Ishikawa (cell line): ENCODE measurements around the gene MIEF2.

Experiments
- CREB1 ChIP-seq: IDR thresholded peaks from 2 replicates; pipeline ENCODE4 v1.6.1; 2012; ENCODE audit warnings: low read depth
- EP300 ChIP-seq: IDR thresholded peaks from 2 replicates; pipeline ENCODE4 v1.6.1; 2012; ENCODE audit warnings: borderline replicate concordance
- FOXM1 ChIP-seq: IDR thresholded peaks from 2 replicates; pipeline ENCODE4 v1.6.1; 2012; ENCODE audit warnings: low read depth, borderline replicate concordance
- TCF12 ChIP-seq: IDR thresholded peaks from 2 replicates; pipeline ENCODE4 v1.6.1; 2012; ENCODE audit warnings: low read depth
- TEAD4 ChIP-seq: IDR thresholded peaks from 2 replicates; pipeline ENCODE4 v1.6.1; 2012
- TF ChIP-seq, protein P1 (sequence below): IDR thresholded peaks from 2 replicates; pipeline ENCODE4 v1.6.1; 2012; ENCODE audit warnings: low read depth, mild to moderate bottlenecking
- TF ChIP-seq, protein P2 (sequence below): IDR thresholded peaks from 2 replicates; pipeline ENCODE4 v1.6.1; 2012
- TF ChIP-seq, protein P3 (sequence below): IDR thresholded peaks from 2 replicates; pipeline ENCODE4 v1.6.1; 2012

DNA sequence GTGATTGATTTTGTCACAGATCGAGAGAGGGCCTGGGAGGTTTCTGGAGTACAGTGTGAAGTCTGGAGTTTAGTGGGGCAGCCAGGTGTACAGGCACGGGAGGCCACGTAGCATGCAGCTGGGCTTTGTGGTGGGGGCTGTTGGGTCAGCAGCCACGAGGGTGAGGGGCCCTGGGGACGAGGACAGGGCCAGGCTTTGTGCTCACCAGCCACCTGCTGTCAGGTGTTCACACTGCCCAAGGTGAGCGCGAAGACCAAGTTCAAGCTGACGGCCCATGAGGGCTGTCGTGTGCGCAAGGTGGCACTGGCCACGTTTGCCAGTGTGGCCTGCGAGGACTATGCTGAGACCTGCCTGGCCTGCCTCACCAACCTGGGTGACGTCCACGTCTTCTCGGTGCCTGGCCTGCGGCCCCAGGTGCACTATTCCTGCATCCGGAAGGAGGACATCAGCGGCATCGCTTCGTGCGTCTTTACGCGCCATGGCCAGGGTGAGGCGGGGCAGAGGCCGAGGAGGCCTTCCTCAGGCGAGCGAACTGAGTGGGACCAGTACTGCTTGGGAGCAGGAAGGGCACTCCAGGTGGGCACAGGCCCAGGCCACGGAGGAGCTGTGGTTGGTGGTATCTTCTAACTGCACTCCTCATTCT lies 19.1 kb upstream of the MIEF2 start:
- TF ChIP-seq TCF12 (no peak), CREB1 (no peak), EP300 (no peak), TEAD4 (no peak), FOXM1 (no peak)
- TF ChIP-seq, protein P1, sequence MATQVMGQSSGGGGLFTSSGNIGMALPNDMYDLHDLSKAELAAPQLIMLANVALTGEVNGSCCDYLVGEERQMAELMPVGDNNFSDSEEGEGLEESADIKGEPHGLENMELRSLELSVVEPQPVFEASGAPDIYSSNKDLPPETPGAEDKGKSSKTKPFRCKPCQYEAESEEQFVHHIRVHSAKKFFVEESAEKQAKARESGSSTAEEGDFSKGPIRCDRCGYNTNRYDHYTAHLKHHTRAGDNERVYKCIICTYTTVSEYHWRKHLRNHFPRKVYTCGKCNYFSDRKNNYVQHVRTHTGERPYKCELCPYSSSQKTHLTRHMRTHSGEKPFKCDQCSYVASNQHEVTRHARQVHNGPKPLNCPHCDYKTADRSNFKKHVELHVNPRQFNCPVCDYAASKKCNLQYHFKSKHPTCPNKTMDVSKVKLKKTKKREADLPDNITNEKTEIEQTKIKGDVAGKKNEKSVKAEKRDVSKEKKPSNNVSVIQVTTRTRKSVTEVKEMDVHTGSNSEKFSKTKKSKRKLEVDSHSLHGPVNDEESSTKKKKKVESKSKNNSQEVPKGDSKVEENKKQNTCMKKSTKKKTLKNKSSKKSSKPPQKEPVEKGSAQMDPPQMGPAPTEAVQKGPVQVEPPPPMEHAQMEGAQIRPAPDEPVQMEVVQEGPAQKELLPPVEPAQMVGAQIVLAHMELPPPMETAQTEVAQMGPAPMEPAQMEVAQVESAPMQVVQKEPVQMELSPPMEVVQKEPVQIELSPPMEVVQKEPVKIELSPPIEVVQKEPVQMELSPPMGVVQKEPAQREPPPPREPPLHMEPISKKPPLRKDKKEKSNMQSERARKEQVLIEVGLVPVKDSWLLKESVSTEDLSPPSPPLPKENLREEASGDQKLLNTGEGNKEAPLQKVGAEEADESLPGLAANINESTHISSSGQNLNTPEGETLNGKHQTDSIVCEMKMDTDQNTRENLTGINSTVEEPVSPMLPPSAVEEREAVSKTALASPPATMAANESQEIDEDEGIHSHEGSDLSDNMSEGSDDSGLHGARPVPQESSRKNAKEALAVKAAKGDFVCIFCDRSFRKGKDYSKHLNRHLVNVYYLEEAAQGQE = no peak
- TF ChIP-seq, protein P2, sequence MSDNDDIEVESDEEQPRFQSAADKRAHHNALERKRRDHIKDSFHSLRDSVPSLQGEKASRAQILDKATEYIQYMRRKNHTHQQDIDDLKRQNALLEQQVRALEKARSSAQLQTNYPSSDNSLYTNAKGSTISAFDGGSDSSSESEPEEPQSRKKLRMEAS = no peak
- TF ChIP-seq, protein P3, sequence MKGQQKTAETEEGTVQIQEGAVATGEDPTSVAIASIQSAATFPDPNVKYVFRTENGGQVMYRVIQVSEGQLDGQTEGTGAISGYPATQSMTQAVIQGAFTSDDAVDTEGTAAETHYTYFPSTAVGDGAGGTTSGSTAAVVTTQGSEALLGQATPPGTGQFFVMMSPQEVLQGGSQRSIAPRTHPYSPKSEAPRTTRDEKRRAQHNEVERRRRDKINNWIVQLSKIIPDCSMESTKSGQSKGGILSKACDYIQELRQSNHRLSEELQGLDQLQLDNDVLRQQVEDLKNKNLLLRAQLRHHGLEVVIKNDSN = no peak
